Central memory CD4-positive, alpha-beta T cell (primary cell): ENCODE results near the gene SCYL3.
"Not testable (repeated sequence)": the region's sequence is repeated elsewhere in the genome, so short reads cannot be mapped to it uniquely, and the experiment has no call there.

Experiments used
- DNase-seq: peaks from one replicate; pipeline ENCODE4 v3.0.0; 2022

Gene SCYL3

GRCh38 chr1:169899519-169900217 is 6.0 kb upstream of the SCYL3 start:
- no peak for DNase-seq

GRCh38 chr1:169896013-169896412 is 2.3 kb upstream of the SCYL3 start:
- DNase-seq: no peak

- no peak for DNase-seq
These were observed 889 bp upstream of the SCYL3 start for GRCh38 chr1:169894424-169895145.

- DNase-seq: no peak
These were observed 610 bp downstream of the SCYL3 start for GRCh38 chr1:169892927-169893644.

- DNase-seq: no peak
These were observed 1.3 kb downstream of the SCYL3 start for GRCh38 chr1:169892176-169892926.

- no peak for DNase-seq
These were observed 2.2 kb downstream of the SCYL3 start for GRCh38 chr1:169891539-169891885.

GRCh38 chr1:169890761-169891538 is 2.7 kb downstream of the SCYL3 start:
- peak; percentile 53 for DNase-seq

GRCh38 chr1:169889871-169890270 is 3.8 kb downstream of the SCYL3 start:
- DNase-seq: no peak

- no peak for DNase-seq
These were observed 6.8 kb downstream of the SCYL3 start for GRCh38 chr1:169886931-169887330.

GRCh38 chr1:169886422-169886821 is 7.3 kb downstream of the SCYL3 start:
- no peak for DNase-seq

- DNase-seq: no peak
These were observed 8.5 kb downstream of the SCYL3 start for GRCh38 chr1:169885207-169885606.

- no peak for DNase-seq
These were observed 9.1 kb downstream of the SCYL3 start for GRCh38 chr1:169884634-169885033.

- no peak for DNase-seq
These were observed 11.6 kb downstream of the SCYL3 start for GRCh38 chr1:169882039-169882511.

- no peak for DNase-seq
These were observed 14.5 kb downstream of the SCYL3 start for GRCh38 chr1:169879034-169879840.

- no peak for DNase-seq
These were observed 15.2 kb downstream of the SCYL3 start for GRCh38 chr1:169878498-169878897.

GRCh38 chr1:169877800-169878491 is 15.8 kb downstream of the SCYL3 start:
- DNase-seq: no peak

GRCh38 chr1:169874229-169874628 is 19.5 kb downstream of the SCYL3 start:
- no peak for DNase-seq

GRCh38 chr1:169873582-169874199 is 20.0 kb downstream of the SCYL3 start:
- DNase-seq: no peak

- no peak for DNase-seq
These were observed 20.8 kb downstream of the SCYL3 start for GRCh38 chr1:169872906-169873305.

GRCh38 chr1:169871988-169872387 is 21.7 kb downstream of the SCYL3 start:
- not testable (repeated sequence) for DNase-seq
